ENCODE measurements around the gene SHISA9.
"Not testable (repeated sequence)": the region's sequence is repeated elsewhere in the genome, so short reads cannot be mapped to it uniquely, and the experiment has no call there.

Gene SHISA9

DNA sequence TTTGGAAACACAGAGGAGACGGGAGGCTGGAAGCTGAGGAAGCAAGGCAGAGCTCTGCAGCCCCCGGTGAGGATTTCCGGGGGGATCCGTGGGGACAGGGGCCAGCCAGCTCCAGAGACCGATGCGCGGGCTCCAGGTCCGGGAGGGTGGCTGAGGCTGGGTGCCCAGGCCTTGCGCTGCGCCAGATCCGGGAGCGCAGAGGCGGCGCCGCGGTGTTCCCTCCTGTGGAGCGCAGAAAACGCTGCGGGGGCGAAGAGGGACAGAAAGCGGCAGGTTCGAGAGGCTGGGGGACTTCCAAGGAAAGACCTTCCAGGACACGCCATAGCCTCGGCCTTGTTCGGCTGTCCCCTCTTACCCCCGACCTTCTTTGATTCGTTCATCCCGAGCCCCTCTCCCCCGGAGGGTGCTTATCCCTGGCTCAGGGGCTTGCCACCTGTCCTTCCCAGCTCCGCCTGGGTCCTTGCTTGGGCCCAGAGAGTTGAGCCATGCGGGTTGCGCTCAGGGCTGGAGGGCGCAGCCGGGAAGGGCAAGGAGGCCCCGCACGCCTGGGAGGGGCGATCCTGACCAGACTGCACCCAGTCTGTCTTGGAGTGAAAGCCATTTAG lies 697 bp upstream of the SHISA9 start:
- DNase-seq = no peak

DNA sequence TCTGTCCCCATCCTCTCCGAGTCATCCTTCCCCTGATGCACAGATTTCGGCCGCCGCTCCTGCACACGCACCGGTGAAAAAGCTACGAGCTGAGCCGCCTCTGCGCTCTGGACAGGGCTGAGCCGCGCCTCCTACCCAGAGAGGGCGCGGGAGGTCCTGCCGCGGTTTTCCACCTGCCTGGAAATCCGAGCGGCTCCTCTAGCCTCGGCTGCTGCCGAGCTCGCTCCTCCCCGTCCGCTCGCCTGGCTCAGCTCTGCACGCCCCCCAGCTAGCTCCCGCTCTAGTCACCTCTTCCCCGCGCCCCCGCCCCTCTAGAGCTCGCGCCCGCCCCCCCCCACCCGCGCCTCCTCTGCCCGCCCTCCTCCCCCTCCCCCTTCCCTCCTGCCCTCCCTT lies 198 bp upstream of the SHISA9 start:
- DNase-seq = no peak

DNA sequence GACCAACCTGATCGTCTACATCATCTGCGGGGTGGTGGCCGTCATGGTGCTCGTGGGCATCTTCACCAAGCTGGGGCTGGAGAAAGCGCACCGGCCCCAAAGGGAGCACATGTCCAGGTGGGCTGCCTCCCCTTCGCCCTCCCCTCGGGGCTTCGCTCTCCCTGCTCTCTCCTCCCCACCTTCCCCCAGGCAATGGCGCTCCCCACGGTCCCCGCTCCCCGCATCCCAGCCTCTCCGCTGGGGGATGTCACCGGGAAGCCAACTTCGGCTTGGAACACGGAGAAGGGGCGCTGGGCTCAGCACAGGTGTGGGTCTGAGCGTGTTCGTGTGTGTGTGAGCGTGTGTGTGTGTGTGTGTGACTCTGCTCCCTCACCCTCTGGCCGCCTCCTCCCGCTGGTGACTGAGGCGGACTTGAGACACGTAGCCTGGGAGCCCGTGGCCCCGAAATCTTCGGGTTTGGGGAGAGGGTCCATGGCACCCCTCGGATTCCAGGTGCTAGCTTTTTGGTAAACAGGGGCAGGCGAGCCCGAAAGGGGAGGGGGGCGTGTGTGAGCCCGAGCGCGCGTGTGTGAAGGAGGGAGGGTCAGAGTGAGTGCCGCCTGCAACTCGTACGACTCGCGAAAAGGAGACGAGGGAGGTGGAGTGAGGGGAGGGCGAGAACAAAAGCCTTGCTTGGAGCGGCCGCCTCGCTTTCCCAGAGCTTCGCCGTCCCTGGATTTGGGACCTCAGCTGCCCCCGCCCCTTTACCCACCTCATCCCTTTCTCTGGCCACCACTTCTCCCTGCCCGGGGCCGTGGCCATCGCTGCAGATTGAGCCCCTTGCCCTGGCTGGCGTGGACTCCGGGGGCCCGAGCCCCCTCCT lies 1.3 kb downstream of the SHISA9 start:
- DNase-seq = no peak

DNA sequence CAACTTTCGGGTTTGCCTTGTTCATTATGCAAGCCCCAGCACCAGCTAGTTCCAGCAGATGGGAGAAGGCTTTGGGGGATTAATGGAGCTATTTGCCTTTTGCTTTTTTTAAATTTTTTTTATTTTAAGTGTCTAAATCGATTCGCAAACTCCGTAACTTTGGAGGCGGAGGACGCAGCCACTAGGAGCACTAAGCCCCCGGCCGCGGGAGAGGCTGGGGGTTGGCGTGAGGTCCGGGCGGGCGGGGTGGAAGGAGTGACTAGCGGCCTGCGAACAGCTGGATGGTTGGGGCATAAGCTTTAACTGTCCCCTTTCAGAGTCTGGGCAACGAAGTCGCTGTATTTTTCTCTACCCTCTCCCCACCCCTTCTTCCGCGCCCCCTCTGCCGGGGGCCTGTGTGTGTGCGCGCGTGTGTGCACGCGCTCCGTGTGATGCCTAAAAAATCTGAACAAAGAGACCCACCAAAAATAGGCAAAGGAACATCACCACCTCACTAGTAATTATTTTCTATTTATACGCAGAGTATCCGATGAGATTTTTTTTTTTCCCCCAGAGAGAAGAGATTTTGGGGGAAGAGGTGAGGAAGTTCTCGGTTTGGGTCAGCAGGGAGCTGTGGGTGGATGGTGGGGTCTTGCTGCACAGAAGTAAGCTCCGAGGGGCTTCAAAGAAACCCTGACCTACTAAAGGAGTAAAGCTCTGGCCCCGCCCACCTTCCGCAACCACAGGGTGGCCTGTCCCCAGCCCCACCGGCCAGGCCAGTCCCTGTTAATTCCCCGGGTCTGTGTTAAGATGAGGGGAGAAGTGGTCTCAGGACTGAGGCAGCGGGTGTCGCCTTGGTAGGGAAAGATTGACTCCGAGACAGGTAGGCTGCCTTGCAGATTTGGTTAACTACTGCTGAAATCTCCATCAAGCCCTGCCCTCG lies 2.3 kb downstream of the SHISA9 start:
- DNase-seq = no peak

DNA sequence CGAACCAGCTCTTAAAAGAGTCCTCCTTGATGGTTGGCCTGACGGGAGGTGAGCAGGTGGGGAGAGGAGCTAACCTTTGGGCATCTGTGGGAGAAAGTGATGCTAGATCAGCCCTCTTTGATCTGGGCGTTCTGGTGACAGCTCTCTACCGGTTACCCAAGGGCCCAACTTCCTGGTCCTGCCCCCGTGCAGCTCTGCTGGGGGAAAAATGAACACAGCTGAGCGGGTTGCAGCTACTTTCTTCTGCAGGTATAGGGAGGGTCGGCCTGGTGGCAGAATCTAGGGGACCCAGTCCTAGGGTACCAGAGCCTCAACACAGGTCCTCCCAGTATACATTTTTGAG lies 2.9 kb downstream of the SHISA9 start:
- no peak for DNase-seq

DNA sequence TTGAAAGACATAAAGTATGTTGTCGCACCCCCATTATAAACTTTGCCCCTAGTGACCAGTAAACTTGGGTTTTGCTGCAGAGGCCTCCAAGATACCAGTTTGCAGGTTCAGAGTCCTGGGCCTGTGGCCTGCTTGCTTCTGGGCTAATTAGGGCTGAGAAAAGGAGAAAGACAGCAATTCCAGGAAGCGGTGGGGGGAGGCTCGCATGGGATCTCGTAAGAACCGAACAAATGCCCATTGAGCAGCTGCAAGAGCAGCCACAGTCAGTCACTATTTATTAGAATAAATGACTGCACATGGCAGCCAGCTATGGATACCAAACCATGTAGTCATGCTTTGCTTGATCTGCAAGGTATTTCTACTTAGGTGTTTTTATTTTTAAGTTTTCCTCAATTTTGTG lies 4.9 kb downstream of the SHISA9 start:
- DNase-seq = no peak

DNA sequence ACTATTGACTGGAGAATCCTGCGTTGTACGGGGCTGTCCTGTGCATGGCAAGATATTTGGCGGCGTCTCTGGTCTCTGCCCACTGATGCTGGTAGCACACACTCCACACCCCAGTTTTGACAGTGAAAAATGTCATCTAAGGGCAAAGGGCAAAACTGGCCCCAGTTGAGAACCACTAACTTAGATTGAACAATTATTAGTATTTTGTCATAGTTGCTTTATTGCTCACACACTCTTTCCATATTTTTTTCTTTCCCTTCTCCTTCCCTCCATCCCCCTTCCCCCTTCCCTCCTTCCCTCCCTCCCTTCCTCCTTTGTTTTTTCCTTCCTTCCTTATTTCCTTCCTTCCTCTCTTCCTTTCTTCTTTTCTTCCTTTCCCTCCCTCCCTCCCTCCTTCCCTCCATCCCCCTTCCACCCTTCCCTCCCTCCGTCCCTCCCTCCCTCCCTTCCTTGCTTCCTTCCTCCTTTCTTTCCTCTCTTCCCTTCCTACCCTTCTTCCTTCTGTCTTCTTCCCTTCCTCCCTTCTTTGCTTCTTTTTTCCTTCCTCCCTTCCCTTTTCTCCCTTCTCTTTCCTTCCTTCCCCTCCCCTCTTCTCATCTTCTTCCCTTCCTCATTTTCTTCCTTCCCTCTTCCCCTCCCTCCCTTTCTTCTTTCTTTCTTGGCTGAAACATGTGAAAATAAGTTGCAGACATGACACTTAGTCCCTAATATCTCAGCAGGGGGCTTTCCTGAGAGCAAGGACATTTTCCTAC lies 5.5 kb downstream of the SHISA9 start:
- DNase-seq = no peak

DNA sequence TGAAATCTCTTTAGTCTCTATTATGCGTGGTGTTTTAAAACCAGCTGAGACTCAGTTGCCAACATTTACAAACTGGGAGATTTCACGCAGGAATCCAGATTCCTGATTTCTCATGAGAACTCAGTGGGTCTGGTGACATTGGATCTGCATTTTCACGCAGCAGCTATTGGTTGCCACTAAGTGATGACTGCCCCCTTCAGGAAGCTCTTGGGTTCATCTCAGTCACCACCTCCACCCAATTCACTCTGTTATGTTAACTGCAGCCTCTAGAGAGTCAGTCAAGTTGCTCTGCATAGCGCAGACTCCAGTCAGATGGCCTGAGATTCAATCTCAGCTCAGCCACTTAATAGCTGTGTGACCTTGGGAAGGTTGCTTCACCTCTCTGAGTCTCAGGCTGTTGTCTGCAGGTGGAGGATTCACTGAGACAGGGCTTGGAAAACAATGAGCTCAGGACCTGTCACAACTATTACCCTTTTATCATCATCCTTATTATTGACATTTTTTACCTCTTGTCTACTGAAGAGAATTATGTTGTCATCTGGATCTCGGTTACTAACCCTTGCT lies 6.4 kb downstream of the SHISA9 start:
- DNase-seq = no peak

DNA sequence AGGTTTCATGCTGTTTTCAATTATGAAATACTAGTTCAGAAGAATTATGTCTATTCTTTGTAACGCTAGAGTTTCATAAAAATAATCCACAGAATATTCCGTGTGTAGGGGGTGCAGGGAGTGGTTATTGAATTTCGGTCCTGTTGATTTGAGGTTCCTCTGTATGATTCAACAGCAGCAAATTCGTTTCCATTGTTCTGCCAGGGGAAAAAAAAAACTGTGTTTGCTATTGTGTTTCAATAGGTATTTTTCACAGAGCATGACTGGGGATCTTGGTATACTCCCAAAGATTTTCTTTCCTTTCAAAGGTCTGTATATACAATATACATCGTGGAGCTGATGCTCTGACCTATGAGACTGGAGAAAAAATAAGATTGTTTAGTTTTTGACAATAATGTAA lies 15.8 kb downstream of the SHISA9 start:
- DNase-seq = no peak

DNA sequence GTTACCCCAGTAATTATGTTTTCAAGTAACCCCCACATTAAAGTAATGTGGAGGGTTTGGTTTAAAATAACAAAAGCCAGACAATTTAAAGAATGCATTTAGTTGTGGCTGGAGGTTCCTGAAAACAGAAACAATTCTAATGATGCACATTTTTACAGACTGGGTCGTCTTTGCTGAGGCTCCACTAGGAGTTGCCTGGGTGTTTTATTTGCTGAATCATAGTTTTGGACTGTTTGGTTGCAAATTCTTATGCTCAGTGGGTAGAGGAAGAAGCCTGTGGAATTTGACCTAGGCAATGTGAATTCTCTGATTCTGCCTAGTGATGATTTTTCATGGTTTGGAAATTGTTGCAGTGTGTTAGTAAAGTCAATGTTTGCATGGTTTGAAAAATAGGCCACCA lies 16.3 kb downstream of the SHISA9 start:
- DNase-seq = no peak

DNA sequence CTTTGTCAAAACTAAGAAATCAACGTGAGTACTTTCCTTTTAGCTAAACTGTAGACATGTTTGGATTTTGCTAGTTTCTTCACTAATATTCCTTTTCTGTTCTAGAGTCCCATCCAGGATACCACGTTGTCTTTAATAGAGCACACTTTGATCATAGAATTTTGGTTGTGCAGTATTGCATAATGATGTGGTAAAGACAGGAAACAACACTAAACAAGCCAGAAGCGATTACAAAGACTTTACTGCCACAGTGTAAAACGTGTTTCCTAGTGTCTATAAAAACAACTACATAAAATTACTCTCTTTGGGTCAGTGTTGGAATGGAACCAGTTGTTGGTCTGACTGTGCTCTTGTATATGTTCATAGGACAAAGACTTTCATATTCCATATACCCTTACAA lies 19.3 kb downstream of the SHISA9 start:
- no peak for DNase-seq

DNA sequence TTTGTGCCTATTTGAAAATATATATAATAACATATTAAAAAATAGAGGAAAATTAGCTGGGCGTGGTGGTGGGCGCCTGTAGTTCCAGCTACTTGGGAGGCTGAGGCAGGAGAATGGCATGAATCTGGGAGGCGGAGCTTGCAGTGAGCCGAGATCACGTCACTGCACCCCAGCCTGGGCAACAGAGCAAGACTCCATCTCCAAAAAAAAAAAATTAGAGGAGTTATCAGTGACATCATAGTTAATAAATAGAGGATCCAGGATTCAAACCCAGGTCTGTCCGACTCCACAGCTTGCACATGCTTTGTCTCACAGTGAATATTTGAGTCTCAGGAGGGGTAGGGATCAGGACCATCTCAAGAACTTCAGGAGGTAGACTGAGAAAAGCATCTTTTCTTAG lies 22.2 kb downstream of the SHISA9 start:
- not testable (repeated sequence) for DNase-seq

DNA sequence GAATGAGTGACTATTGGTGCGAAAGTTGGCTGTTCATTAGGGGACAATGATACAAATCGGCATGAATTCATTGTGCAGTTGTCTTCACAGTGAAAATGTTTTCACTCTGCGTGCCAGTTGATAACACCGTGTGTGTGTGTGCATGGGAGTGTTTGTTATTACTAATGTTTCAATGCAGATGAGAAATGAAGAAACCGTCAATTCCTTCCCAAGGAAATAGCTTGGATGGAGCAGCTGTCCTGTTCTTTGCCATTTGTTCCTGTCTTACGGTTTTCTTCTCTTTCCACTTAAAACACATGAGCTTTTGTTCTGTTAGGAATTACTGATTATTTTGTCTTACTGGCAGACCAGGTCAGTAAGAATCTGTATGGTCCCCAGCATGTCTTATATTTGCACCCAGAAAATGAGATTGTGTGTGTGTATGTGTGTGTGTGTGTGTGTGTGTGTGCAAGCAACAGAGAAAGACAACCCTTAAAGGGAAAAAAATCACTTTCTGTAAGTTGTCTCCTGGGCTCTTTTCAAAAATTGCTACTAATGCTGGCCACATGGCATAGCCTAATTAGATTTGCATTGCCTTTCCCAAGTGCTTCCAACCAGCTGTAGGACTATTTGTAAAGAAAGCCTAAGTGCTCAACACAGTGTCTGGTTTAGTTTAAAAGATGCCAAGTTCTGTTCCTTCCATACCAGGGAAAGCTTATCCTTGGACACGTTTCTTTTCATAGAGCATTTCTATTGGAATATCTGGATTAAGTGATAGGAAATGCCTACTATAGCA lies 23.8 kb downstream of the SHISA9 start:
- no peak for DNase-seq

DNA sequence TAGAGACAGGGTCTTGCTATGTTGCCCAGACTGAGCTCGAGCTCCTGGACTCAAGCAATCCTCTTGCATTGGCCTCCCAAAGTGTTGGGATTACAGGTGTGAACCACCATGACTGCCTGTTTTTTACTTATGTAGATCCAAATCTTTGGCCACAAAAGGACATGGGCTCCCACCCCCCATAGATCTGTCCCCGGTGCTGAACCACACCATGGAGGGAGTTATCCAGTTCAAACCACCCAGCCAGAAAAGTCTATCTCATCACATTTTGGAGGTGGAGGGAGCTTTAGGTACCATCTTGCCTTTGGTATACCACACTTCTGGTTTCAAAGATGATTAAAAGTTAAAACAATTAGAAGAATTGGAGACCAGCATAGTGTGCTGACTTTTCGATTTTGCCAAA lies 26.2 kb downstream of the SHISA9 start:
- DNase-seq = no peak

DNA sequence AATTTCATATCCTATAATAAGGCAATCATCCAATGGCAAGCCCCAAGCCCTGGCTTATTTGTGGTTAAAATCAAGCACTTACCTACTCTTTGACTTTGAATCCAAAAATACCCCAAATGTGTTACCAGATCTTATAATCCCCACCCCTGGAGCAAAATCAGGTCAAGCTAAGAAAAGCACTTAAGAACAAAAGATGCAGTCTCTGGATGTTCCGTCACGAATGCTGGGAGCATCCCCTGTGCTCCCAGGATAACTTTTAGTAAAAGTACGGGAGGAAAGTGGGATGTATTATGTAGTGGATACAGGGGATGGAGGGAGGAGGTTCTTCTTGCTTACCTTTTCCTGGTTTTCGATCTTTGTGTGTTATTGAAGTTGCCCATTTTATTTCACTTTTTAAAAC lies 29.5 kb downstream of the SHISA9 start:
- no peak for DNase-seq

DNA sequence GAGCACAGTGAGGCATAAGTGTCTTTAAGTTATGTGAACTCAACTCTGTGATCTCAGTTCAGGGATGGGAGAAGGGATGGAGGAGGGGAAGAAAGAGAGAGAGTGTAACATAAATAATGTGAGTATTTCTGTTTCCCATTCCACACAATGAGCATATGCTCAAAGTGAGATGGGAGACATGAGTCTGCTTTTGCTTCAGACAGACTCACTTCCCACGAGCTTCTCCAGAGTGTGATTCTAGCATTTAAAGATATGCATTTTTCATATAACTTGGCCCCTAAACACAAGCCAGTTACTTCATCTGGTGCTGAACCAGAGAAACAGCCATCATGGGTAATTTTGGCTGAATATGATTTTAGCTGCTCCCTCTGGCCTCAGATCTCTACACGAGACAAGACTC lies 35.0 kb downstream of the SHISA9 start:
- no peak for DNase-seq

DNA sequence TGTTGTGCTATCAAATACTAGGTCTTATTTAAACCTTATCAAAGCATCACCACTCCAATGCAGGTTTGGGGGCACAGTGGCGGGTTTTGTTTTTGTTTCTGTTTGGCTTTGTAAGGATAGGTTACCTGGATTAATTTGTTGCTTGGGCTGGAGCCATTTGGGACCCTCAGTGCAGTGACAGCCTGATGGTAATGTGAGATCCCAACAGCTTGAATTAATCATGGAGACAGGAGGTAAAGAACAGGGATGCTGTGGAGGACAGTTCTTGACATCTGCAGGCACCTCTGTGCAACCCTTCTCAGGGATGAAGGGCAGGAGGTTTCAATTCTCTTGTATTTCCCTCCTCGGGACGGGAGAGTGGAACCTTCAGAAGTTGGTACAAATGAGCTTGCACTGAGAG lies 40.5 kb downstream of the SHISA9 start:
- DNase-seq = no peak

DNA sequence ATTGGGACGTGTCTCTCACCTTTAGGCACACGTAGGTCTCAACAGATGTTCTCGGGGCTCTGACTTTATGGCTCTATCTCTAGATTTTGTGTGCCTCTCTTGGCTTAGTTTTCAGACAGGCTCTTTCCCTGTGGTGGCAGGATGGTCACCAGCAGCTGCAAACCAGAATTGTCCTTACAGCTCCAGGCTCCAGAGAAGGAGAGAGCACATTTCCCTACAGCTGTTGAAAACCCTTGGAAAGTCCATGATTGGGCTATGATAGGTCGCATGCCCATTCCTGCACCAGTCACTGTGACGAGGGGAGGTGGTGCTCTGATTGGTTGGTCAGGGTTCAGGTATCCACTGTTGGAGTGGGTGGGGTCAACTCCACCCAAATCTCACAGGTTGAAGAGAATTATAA lies 41.5 kb downstream of the SHISA9 start:
- DNase-seq = no peak

DNA sequence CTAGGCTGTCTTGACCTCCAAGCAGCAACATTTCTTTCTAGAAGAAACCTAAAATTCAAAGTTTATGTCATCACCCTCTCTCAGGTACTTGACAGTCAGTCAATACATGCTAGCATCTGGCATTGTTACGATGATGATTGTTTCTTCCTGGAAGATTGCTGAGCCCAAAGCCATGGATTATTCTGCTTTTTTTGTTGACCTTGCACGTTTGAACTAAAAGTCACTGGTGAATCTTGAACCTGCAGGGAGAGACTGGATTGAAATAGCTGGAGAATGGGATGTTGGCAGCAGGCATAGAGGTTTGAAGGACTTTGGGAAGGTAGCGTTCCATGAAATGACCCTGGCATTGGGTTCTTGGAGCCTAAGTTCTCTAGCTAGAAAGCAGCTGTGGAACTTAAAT lies 42.9 kb downstream of the SHISA9 start:
- DNase-seq = no peak

DNA sequence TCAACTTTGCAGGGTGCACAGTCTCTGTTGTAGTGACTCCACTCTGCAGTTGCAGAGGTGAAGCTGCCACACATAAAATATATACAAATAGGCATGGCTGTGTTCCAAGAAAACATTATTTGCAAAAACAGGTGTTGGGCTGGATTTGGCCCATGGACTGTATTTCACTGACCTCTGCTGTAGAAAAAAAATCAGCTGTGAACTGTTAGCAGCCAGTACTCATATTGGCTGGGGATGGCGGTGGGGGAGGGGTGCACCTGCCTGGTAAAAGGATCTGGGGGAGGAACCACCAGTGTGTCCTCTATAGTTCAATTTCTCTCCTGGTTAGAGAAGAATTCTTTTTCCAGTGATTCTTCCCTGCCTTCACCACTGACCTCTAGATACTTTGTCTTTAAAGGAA lies 50.0 kb downstream of the SHISA9 start:
- no peak for DNase-seq

DNA sequence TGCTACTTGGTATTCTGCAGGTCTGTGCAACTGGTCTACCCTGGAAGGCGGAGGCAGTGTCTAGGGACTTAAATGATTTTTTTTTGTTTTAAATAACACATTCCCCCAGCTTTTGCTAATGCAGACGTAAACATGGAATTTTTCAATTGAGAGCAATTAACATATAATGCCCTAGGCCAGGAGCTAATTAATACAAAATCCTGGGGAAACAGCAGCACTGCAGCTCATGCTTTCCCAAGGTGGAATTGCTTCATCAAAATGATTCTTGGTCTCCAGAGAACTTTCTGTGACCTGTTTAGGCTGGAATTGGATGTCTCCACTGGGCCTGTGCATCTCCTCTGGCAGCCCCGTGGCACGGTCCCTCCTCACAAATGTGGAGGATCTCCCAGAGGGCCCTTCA lies 50.6 kb downstream of the SHISA9 start:
- DNase-seq = no peak

DNA sequence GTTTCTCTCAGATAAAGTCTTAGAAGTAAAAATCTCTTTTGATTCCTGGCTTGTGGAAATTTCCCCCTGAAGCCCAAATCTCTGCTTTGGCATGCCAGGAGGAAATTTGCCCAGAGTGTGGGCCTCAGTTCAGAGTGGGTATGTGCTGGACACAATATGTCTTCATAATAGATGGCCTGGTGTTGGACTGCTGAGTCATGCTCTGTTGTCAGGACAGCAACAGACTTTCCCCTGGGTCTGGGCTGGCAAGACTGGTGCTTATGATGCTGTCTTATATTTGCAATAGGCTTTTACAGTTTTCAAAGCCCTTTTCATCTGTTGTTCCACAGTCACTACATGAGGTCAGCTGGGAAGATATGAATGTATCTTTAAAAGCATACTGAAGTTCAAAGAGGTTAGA lies 57.0 kb downstream of the SHISA9 start:
- no peak for DNase-seq
